A204.1 (cell line): ENCODE results near the gene STARD13.
"Not testable (repeated sequence)": the region's sequence is repeated elsewhere in the genome, so short reads cannot be mapped to it uniquely, and the experiment has no call there.

Experiments
- FAIRE-seq: peaks from 2 replicates; lab custom pipeline; 2012; peaks lifted over from hg19 to GRCh38; lab: Jason Lieb, UNC

Gene STARD13

DNA sequence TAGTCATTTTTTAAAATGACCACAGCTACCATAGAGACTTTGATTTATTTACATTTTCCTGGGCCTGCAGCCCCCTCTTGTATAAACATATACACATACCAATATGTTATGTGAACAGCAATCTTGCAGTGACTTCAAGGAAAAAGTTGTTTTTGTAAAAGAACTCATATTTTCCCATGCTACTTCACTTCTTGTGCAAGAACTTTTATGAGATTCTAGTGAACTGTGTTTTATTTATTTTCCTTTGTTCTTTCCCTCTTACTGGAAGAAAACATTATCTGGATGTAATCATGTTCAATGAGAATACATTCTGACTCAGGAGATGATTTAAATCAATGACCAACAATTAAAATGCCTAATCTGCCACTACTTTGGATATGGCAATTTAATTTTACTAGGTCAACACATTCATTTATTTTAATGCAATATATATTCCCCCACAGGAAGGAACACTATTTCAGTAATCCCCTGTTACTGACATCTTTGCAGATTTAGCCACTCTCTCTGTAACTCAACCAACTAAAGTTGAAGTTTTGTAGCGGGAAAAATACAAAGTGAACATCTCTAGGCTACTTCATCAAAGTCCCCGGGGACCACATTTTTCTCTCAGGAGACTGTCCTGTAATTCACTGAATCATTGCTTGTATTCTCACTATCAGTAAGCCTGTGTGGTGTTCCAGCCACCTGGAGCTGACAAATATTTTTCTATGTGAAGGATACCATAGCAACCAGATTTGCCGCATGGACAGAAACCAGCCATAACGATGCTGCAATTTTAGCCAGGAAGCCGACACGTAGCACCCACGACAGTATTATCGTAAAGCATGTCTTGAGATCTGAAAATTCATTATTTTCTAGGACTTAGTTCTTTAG, 90.5 kb downstream of the STARD13 start:
- no peak for FAIRE-seq

GRCh38 chr13:33193428-33193974, 92.1 kb downstream of the STARD13 start:
- no peak for FAIRE-seq

GRCh38 chr13:33191425-33192210, 93.9 kb downstream of the STARD13 start:
- no peak for FAIRE-seq

GRCh38 chr13:33189470-33189869, 96.1 kb downstream of the STARD13 start:
- no peak for FAIRE-seq

DNA sequence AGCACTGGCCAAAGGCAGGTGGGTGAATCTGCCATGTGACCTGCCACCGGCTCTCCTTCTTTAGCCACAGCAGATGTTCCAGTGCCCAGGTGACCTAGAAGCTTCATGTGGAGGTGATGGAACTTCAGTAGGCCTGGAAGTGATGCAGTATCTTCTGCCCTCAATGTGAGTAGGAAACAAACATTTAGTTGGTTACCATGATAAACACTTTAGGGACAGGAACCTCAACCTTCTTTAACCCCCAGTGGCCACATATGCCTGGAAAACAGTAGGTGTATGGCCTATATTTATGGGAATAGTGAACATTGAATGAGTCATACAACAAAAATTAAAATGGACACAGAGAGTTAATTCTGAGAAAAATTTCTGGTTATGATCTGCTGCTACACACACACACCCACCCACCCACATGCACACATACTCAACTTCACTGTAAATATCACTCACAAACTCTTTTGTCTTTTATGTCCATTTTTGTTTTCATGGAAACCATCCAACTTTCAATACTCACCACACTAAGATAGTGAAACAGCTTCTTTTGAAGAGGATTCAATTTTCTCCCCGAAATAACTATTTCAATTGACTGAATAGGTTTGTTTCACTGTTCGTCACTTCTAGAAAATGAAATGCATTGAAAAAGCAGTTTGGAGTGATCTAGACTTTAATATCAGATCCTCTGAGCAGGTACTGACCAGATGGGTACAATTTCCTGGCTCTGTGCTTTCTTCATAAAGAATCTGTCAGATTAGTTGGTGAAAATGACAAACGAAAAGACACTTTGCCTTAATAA, 97.3 kb downstream of the STARD13 start:
- FAIRE-seq = no peak

GRCh38 chr13:33186861-33187291, 98.7 kb downstream of the STARD13 start:
- FAIRE-seq = no peak

DNA sequence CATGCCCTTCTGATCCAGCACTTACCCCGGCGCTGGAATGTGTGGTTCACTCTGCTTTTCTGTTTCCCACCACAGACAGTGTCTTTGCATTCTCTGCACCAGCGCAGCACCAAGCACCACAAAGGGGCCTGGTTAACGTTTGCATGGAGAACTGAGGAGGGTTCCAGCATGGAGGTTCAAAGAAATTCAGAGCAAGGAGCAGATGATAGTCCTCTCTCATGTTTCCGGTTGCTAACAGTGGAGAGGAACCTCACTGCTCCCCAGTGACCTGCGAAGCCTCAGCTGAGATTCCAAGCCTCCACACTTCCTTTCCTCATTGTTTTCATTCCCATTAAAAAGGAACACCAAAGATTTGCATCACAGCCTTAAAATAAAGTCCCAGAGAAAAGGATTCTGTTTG, 99.7 kb downstream of the STARD13 start:
- FAIRE-seq = no peak

GRCh38 chr13:33184530-33184929, 101.0 kb downstream of the STARD13 start:
- FAIRE-seq = no peak

DNA sequence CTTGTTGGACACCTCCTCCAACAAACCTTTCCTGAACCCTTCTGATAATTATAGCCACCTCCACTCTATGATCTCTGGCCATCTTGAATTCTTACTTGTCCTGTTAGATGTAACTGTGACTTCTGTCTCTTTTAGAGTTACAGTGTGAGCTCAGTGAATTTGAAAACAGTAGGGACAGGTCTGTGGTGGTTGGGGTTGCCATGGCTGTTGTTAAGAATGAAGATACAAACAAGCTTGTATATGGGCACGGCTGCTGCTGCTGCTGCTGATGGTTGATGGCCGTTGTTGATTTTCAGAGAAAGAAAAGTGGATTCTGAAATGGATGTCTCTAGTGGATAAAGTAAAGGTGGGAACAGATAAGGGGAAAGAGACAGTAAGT, 101.5 kb downstream of the STARD13 start:
- no peak for FAIRE-seq

DNA sequence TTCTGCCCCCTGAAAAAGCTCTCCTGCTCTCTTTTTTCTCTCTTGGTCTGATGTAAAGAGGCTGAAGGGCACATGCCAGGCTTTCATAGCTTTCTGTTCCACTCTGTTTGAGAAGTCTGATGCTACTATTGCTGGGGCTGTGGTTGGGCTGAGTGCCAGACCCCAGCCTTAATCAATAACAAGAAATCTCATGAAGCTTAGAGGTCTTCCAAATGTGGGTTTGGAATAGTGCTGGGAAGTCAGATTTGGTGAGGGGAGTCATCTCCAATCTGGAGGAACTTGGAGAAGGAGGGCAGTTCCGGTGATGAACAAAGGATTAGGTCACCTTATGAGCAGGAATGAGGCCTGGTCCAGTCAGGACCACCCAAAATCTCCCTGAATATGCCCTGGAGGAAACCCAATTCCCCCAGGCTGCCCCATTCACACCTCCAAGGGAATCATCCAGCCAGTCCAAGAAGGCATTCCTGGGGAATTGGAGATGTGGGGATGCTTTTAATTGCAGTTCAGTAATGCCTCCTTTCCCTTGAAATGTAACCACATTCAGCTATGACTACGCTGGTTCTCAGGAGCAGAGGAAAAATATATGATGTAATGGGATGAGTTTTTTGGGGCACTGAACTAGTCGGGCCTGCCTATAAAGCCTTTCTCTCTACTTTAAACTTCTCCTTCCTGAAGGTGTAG, 102.0 kb downstream of the STARD13 start:
- FAIRE-seq = no peak

GRCh38 chr13:33182729-33183128, 102.8 kb downstream of the STARD13 start:
- no peak for FAIRE-seq

GRCh38 chr13:33181264-33181663, 104.3 kb downstream of the STARD13 start:
- no peak for FAIRE-seq

GRCh38 chr13:33180122-33180804, 105.3 kb downstream of the STARD13 start:
- no peak for FAIRE-seq

DNA sequence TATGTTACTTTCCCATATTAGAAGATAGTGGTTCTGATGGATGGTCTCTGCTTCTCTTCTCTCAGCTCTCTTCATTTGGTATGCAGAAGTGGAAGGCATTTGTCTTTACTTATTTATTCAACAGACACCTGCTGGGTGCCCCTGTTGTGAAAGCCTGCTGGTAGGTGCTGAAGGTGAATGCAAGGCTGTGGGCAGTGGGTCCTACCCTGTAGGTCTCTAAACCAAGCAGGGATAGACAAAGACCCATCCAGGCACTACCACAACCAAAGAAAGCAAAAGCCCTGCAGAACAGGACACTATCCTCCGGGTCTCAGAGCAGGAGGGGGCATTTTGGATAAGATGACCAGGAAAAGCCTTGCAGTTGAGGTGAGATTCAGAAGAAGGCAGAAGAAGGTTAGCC, 106.1 kb downstream of the STARD13 start:
- no peak for FAIRE-seq

GRCh38 chr13:33178209-33178840, 107.2 kb downstream of the STARD13 start:
- no peak for FAIRE-seq

DNA sequence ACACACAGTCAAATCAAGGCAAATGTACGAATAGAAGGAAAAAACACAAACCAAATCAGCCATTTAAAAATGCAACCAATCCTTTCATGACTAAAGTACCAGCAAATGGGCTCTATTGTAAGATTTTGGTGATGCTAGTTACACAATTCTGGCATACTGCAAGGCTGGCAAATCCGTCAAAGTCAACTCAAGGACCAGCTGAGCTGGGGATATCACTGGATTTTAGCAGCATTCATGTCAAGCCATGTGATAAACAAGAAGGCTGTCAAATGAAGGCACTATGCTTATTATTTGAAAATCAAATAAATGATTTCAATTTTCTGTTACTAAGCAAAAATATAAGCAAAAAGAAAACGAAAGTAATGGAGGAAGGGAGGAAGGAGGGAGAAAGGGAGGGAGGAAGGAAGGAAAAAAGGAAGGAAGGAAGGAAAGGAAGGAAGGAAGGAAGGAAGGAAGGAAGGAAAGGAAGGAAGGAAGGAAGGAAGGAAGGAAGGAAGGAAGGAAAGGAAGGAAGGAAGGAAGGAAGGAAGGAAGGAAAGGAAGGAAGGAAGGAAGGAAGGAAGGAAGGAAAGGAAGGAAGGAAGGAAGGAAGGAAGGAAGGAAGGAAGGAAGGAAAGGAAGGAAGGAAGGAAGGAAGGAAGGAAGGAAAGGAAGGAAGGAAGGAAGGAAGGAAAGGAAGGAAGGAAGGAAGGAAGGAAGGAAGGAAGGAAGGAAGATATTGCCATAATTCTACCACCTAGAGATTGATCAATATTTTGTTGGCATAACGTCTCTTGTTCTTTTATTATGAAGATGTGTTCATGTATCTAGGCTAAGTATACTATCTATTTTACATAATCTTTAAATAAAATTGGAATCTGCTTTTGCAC, 108.0 kb downstream of the STARD13 start:
- not testable (repeated sequence) for FAIRE-seq

DNA sequence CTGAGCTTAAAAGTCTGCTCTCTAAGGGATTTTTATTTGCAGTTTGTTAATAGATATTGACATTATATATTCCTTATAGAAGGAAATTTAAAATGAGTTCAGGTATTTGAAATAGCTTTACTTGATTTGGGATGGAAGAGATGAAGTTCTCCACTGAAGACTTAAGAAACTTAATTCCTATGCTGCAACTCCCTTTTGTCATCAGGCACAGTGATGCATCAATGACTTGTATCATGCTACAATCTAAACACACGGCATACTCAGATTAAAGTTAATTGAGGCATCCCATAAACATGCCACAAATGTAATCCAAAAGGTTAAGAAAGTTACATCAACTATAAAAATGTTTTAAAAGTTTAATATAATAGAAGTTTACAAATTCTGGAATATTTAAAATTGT, 109.0 kb downstream of the STARD13 start:
- no peak for FAIRE-seq

GRCh38 chr13:33175991-33176390, 109.6 kb downstream of the STARD13 start:
- no peak for FAIRE-seq

DNA sequence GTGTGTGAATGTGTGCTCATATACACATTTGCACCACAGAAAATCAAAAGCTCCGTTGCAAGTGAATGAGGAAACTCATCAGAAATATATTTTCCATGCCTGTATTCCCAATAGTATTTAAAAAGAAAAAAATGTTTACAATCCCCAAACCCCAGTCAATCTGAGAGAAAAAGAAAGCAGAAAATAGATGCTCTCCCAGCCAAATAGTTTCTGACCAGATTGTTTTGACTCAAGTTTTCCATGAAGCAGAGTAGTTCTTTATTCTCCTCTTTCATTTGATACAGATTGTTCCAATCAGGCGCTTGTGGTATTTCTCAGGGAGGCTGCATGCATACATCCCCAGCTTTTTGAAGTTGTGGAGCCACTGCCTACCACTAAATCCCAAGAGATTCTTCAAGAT, 110.6 kb downstream of the STARD13 start:
- FAIRE-seq = no peak

DNA sequence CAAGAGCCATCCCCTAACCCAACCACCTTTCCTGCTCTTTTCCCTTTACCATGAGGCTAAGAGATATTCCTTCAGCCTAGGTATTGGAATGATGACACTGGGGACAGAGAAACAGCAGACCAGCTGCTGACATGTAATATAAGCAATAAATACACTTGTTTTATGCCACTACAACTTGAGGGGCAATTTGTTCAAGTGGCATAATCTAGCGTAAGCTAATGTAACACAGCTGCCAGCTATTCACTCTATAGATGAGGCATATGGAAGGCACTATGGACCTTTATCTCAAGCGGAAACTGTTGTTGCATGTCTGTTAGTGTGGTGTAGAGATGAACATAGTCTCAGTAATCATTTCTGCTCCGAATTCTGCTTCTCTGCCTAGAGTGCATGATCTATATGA, 111.1 kb downstream of the STARD13 start:
- no peak for FAIRE-seq
